ENCODE results near the gene ECSIT.
A peak's percentile ranks its signal among the peaks of the same experiment; 100 is the strongest.

The ECSIT gene

GRCh38 chr19:11499890-11500420 lies 29.0 kb downstream of the ECSIT start:
- H3K4me3 ChIP-seq (ENCODE audit: low read depth, low read length): no peak overlapping the region
- TF ChIP-seq CTCF (IDR thresholded peaks at IDR 0.05; ENCODE audit: low read depth, low read length): no peak

- H3K4me3 ChIP-seq (ENCODE audit: low read depth, low read length): no peak overlapping the region
- TF ChIP-seq CTCF (IDR thresholded peaks at IDR 0.05; ENCODE audit: low read depth, low read length): no peak
Observed at GRCh38 chr19:11499220-11499726, 29.7 kb downstream of the ECSIT start.

GRCh38 chr19:11496391-11497163 lies 32.4 kb downstream of the ECSIT start:
- TF ChIP-seq CTCF (IDR thresholded peaks at IDR 0.05; ENCODE audit: low read depth, low read length): peak; percentile 75
- no peak overlapping the region for H3K4me3 ChIP-seq (ENCODE audit: low read depth, low read length)

GRCh38 chr19:11495885-11496284 lies 33.0 kb downstream of the ECSIT start:
- H3K4me3 ChIP-seq (ENCODE audit: low read depth, low read length): no peak overlapping the region
- TF ChIP-seq CTCF (IDR thresholded peaks at IDR 0.05; ENCODE audit: low read depth, low read length): no peak

GRCh38 chr19:11495481-11495880 lies 33.5 kb downstream of the ECSIT start:
- no peak overlapping the region for H3K4me3 ChIP-seq (ENCODE audit: low read depth, low read length)
- TF ChIP-seq CTCF (IDR thresholded peaks at IDR 0.05; ENCODE audit: low read depth, low read length): no peak

- H3K4me3 ChIP-seq (ENCODE audit: low read depth, low read length): no peak overlapping the region
- TF ChIP-seq CTCF (IDR thresholded peaks at IDR 0.05; ENCODE audit: low read depth, low read length): no peak
Observed at GRCh38 chr19:11494634-11495285, 34.2 kb downstream of the ECSIT start.

- TF ChIP-seq CTCF (IDR thresholded peaks at IDR 0.05; ENCODE audit: low read depth, low read length): no peak
- H3K4me3 ChIP-seq (ENCODE audit: low read depth, low read length): no peak overlapping the region
Observed at GRCh38 chr19:11489378-11489777, 39.6 kb downstream of the ECSIT start.

Measured in WI38 (cell line).